ENCODE data around the gene ODAD3. TPM values are rescaled to one million over a fixed set of nuclear protein-coding genes. Genes with fewer than 3 reads are reported as not detected.
A peak's percentile ranks its signal among the peaks of the same experiment; 100 is the strongest.

Gene ODAD3
- total RNA-seq, 4 donors from 2014 or later = 1.5 TPM; not detected in 3

DNA sequence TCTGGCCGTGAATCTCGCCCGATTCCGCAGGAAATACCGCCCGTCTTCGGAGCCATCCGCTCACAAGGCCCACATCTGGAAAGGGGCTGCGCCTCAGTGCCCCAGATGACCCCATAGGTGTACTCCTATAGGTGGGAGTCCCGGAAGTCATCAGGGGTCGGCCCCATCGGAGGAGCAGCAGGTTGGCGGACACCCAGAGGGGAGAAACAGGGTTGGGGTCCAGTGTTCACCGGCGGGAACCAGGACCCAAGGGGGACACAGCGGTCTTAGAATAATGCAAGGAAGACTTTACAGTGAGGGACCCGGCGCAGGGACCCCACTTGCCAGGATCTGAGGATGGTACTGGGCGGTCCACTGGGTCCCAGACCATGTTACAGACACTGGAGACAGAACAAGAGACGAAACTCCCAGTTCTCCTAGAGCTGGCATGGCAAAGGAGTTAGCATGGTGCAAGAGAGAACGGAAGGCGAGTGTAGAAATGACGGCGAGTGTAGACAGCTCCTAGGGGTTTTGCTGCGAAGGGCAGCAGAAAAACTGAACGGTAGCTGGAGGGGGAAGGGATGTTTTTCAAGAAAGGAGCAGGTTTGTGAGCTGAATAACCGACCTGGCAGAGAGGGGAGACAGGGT, 11.6 kb downstream of the ODAD3 start:
- Histone ChIP-seq H3K27me3 (peaks cover 0 to 51% of the 10 kb centered on the region in 2 donors), H3K4me1 (peaks cover 0 to 41% (median 30%) of the 10 kb centered on the region in 4 donors), H3K4me3 (no peak overlapping the region), H3K9me3 (peaks cover 0 to 6% (median 0%) of the 10 kb centered on the region in 4 donors), H3K27ac (no peak overlapping the region), H3K36me3 (no peaks in the 10 kb centered on the region)
- TF ChIP-seq POLR2A (IDR thresholded peaks at IDR 0.05) = no peak
- TF ChIP-seq, protein P1, sequence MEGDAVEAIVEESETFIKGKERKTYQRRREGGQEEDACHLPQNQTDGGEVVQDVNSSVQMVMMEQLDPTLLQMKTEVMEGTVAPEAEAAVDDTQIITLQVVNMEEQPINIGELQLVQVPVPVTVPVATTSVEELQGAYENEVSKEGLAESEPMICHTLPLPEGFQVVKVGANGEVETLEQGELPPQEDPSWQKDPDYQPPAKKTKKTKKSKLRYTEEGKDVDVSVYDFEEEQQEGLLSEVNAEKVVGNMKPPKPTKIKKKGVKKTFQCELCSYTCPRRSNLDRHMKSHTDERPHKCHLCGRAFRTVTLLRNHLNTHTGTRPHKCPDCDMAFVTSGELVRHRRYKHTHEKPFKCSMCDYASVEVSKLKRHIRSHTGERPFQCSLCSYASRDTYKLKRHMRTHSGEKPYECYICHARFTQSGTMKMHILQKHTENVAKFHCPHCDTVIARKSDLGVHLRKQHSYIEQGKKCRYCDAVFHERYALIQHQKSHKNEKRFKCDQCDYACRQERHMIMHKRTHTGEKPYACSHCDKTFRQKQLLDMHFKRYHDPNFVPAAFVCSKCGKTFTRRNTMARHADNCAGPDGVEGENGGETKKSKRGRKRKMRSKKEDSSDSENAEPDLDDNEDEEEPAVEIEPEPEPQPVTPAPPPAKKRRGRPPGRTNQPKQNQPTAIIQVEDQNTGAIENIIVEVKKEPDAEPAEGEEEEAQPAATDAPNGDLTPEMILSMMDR (IDR thresholded peaks at IDR 0.05) = no peak
- DNase-seq = no peak

- TF ChIP-seq, protein P1 (IDR thresholded peaks at IDR 0.05) = no peak
- TF ChIP-seq POLR2A (IDR thresholded peaks at IDR 0.05) = no peak
- peak overlapping the region in 2 of 4 donors; percentile 2 to 52 for H3K27ac ChIP-seq
- H3K36me3 ChIP-seq = no peaks in the 10 kb centered on the region
- DNase-seq = peak; percentile 73 to 95 (median 89)
- H3K27me3 ChIP-seq = peaks cover 0 to 53% of the 10 kb centered on the region in 2 donors
- H3K4me3 ChIP-seq = peak overlapping the region in 3 of 4 donors; percentile 29 to 45 (median 37)
- H3K9me3 ChIP-seq = peaks cover 0 to 6% (median 0%) of the 10 kb centered on the region in 4 donors
- peaks cover 0 to 41% (median 31%) of the 10 kb centered on the region in 4 donors for H3K4me1 ChIP-seq
These were observed 12.5 kb downstream of the ODAD3 start for GRCh38 chr19:11422163-11423065.

DNA sequence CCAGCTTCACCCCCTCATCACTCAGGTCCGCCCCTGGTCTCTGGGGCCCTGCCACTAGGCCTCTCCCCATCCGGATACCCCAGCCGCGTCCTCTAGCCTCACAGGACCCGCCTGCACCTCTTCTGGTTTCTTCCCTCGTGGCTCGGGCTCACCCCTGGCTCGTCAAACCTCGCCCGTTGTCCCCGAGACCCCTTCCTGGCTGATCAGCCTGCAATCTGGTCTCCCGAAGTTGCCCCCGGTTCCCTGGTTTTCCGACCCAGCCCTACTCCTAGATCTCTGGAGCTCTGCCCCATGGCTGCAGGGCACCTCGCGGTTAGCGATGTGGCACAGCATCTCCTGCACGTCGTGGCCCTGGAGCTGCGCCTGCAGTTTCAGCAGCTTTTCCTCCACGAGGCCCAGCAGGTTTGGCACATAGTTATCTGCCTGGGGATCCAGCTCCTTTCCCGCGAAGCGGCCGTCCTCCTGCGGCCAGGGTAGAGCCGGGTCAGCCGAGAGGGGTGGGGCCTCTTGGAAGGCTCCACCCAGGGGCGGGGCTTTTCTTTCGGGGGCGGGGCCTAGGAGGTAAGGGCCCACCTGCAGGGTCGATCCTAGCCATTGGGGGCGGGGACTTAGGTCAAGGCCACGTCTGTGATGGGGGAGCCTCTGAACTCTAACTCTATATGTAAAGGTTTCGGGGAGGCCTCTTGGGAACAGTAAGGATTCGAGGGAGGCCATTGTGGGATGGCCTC, 13.4 kb downstream of the ODAD3 start:
- Histone ChIP-seq H3K27me3 (peaks cover 0 to 53% of the 10 kb centered on the region in 2 donors), H3K9me3 (peaks cover 0 to 6% (median 0%) of the 10 kb centered on the region in 4 donors)

DNA sequence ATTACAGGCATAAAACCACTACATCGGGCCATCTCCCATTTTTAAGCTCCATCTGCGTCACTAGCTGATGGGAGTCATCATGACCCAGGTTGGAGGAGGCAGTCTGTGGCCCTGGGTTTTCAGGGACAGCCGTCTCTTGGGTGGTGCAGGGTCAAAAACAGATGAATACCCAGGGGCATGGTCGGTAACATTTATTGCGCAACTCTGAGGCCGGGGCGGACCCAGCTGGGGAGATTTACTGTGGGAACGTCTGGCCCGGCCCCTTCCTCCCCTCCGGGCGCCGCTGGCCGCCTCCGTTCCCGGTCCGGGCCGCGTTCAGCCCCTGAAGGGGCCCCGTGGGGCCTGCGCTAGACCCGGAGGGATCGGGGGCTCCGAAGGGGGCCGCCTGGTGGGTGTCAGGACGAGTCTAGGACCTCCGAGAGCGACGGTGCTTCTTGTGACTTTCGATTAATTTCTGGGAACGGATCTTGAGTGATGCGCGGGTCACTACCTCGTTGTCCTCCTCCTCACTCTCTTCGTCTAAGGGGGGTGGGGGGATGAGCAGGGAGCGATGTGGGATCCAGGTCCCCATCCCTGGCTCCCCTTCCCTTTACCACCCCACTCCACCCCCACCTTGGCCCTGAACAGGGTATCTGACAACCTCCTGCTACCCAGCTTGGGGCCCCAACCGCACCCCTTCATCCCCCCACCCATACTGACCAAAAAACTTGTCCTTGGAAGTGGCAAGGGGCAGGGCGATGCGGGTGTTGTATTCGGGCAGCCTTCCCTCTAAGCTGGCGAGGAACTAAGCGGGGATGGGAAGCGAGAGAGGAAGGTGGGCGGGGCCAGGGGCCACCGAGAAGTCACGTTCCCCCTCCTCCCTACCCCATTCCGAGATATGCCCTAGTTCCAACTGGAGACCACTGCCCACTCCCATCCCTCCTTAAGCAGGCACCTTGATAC, 14.2 kb downstream of the ODAD3 start:
- DNase-seq = peak in 1 of 3 donors; percentile 61
- TF ChIP-seq POLR2A (IDR thresholded peaks at IDR 0.05) = no peak
- TF ChIP-seq, protein P1 (IDR thresholded peaks at IDR 0.05) = no peak
- H3K4me3 ChIP-seq = peak overlapping the region in 3 of 4 donors; percentile 24 to 42 (median 40)
- peak overlapping the region in 3 of 4 donors; percentile 6 to 39 (median 25) for H3K27ac ChIP-seq
- H3K4me1 ChIP-seq = peaks cover 0 to 41% (median 31%) of the 10 kb centered on the region in 4 donors
- peaks cover 0 to 53% of the 10 kb centered on the region in 2 donors for H3K27me3 ChIP-seq
- peaks cover 0 to 6% (median 0%) of the 10 kb centered on the region in 4 donors for H3K9me3 ChIP-seq
- no peaks in the 10 kb centered on the region for H3K36me3 ChIP-seq

More for the DNA sequence above, 13.4 kb downstream of the ODAD3 start:
- peaks cover 0 to 41% (median 31%) of the 10 kb centered on the region in 4 donors for H3K4me1 ChIP-seq
- H3K36me3 ChIP-seq = no peaks in the 10 kb centered on the region
- peak overlapping the region in 1 of 4 donors; percentile 25 for H3K27ac ChIP-seq
- H3K4me3 ChIP-seq = peak overlapping the region in 3 of 4 donors; percentile 37 to 42 (median 40)
- TF ChIP-seq POLR2A (IDR thresholded peaks at IDR 0.05) = no peak
- TF ChIP-seq, protein P1 (IDR thresholded peaks at IDR 0.05) = no peak
- DNase-seq = peak in 1 of 3 donors; percentile 62
